Measurements from ENCODE around the gene STBD1. TPM values are rescaled to one million over a fixed set of nuclear protein-coding genes. Genes with fewer than 3 reads are reported as not detected.
"Not testable (repeated sequence)": the region's sequence is repeated elsewhere in the genome, so short reads cannot be mapped to it uniquely, and the experiment has no call there.

Gene STBD1
- 1 to 10 TPM; 1.5 to 2.2 (median 1.8) TPM for polyA plus RNA-seq (ENCODE audit: insufficient read length in 4 of 4)

DNA sequence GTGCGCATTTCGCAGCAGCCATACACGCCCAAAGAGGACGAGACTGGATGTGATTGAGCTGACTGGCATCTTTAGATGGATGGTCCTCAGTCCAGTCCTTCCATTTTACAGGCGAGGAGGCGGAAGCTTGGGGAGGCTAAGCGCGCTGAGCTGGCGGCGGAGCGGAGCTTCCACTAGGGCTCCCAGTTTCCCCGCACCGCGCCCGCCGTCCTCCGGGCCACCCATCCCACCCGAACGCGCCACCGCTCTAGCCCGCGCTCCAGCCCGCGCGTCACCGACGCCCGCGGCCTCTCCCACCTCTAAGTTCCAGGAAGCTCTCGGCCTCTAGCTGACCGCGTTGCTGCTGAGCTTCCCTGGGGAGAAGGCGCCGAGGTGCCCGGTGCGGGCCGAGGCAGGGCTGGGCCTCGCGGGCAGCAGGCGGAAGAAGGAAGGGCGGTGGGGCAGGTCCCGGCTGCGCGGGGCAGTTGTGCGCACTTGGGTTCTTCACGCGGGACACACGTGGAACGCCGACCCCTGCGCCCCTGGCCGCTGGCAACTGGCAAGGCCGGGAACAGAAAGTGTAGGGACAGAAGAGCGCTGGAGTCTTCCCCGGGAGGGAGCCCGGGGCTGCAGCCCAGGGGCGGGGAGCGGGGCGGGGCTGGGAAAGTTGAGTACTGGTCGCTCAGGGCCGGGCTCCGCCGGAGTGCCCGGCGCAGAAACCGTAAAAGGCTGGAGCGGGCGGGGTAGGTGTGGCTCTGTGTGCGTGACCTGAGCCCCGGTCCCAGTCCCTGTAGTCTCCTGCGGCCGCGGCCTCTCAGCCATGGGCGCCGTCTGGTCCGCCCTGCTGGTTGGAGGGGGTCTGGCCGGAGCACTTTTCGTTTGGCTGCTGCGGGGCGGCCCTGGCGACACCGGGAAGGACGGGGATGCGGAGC is at the start of gene STBD1:
STBD1 (plus strand) TSS at position 763 of the 911 bp plus-strand sequence; CDS start at position 800, 37 bp downstream.
- DNase-seq (ENCODE audit: low read depth in 4 of 4, low spot score in 2 of 4): peak in 3 of 4 donors; percentile 56 to 58 (median 58)

DNA sequence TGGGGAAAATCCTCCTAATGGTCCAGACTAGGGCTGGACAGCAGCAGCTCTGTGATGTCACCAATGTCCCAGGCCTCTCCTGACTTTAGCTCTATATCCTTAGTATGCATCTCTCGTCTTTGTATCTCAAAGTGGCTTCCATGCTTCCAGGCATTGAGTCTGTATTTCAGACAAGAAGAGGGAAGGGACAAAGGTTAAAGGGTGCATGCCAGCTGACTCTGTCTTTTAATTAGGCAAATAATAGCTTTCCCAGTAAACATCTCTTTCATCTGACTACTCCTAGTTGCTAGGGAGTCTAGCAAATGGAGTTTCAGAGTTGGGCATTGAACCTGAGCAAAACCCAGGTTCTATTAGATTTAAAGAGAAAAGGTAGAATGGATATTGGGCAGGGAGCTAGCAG is 49.6 kb upstream of the STBD1 start:
- DNase-seq (ENCODE audit: low read depth in 4 of 4, low spot score in 2 of 4): no peak

DNA sequence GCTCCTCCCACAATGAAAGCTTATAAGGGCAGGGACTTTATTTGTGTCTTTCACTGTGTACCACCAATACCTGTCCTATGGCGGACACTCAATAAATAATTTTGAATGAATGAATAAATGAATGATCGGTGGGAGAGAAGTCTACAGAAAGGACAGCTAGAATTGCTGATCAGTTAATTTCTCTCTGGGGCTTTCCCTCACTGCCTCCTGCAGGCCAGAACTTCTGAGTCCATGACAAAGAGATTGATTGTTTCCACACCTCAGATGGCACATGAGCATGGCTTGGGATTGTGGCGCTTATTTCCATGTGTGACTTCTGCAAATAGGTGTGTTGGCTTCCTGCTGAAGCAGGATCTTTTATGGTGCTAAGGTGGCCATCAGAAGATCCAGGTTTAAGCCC is 48.7 kb upstream of the STBD1 start:
- no peak for DNase-seq (ENCODE audit: low read depth in 4 of 4, low spot score in 2 of 4)

DNA sequence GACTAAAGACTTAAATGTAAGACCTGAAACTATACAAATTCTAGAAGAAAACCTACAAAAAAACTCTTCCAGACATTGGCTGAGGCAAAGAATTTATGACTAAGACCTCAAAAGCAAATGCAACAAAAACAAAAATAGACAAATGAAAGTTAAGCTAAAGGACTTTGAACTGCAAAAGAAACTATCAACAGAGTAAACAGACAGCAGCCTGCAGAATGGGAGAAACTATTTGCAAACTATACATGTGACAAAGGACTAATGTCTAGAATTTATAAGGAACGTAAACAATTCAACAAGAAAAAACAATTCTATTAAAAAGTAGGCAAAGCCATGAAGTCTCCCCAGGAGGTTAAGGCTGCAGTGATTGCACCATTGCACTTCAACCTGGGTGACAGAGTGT is 46.0 kb upstream of the STBD1 start:
- DNase-seq (ENCODE audit: low read depth in 4 of 4, low spot score in 2 of 4): no peak

DNA sequence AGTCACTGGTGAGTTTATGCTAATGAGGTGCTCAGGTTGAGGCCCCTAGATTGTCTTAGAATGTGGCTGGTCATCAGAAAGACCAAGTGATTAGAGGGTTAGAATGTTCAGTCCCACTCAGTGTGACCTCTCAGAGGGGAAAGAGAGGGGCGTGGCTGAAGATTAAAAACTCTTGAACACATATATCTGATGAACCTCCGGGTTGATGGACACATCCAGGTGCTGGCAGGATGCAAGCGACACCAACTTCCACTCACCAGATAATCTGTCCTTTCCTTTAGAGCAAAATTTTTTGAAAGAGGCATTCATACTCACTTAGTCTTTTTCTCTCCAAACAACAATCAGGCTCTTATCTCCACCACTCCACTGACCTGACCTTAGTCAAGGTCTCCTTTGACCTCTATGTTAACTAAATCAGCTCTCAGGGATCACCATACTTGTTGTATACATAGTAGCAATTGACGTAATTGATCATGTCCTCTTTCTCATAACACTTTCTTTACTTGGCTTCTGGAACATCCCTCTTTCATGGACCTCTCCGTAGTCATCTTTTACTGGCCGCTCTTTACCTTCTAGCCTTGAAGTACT is 40.8 kb upstream of the STBD1 start:
- DNase-seq (ENCODE audit: low read depth in 4 of 4, low spot score in 2 of 4): no peak

DNA sequence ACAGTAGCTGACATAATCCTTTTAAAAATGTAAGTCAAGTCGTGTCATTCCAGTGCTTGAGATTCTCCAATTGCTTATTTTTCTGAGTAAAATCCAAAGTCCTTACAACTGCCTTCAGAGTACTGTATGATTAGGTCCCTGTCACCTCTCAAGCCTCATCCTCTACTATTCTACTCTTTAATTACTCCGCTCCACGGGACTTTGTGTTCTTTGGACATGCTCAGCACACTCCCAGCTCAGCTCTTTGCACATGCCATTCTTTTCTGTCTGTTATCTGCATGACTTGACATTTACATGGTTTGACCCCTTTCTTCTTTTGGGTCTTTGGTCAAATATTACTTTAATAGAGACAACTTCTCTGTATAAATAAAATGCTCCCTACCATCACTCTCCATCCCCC is 39.9 kb upstream of the STBD1 start:
- no peak for DNase-seq (ENCODE audit: low read depth in 4 of 4, low spot score in 2 of 4)

DNA sequence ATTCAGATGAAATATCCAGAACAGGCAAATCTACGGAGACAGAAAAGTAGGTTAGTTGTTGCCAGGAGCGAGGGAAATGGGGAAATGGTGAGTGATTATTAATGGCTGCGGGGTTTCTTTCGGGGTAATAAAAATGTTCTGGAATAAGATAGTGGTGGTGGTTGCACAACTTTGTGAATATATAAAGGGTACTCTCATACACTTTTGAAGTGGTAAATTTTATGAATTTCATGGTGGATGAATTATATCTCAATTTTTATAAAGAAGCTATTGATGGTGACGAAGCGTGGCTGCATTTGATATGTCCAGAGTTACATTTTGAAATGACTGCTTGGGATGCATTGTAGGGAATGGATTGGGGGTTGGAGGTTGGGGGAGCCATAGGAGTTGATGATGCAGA is 38.7 kb upstream of the STBD1 start:
- DNase-seq (ENCODE audit: low read depth in 4 of 4, low spot score in 2 of 4): no peak

DNA sequence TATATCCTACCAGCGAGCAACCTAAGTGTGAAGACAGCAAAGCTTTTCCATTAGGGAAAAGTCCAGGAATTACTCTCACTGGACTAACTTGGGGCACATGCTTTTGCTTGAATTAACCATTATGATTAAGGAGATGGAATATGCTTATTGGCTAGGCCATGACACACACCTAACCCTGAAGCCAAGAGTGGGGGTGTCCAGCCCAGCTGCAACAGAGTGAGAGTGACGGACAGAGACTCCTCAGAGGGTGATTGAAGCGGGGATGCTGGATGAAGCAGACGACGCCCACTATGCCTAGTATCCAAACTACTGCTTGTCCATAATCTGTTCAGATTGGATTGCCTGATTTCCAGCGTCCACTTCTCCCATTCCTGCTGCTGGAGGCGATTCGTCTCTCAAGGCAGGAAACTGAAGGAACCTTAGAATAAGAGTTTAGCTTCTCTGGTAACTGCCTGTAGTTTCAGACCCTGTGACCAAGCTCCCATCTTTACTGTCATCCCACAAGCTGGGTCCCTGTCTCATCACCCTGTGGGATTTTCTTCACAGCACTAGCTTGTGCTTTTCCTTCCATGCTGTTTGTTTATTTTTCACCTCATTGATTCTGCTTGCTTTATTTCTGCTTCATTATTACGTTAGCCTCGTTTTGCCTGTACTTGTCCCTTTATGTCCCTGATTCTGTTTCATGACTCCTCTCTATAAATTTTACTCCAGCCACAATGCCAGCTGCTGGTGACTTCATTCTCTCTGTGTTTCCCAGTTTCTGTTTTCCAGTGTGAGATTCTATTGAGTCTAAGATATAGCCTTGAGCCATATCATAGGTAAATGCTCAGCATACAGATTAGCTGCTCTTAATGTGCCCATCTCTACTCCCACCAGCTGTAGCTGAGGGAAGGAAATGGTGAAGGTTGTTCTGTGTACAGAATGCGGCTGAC is 36.0 kb upstream of the STBD1 start:
- DNase-seq (ENCODE audit: low read depth in 4 of 4, low spot score in 2 of 4): no peak

DNA sequence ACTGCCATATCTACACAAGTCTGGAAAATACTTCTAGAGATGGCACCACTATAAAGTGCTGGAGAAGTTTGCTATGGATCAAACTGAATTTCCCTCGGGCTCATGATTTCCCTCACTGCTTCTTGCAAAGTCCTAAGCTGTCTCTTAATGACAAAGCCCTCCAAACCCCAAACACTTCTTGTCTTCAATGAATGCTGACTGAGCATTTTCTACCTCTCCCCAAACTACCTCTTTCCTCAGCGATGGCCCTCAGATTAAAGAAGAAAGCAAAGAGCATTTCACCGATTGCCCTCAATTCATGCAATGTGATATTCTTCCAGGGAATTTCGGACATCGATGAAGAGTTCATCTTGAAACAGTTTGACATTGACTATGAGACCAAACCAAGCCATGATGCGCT is 35.3 kb upstream of the STBD1 start:
- DNase-seq (ENCODE audit: low read depth in 4 of 4, low spot score in 2 of 4): no peak

DNA sequence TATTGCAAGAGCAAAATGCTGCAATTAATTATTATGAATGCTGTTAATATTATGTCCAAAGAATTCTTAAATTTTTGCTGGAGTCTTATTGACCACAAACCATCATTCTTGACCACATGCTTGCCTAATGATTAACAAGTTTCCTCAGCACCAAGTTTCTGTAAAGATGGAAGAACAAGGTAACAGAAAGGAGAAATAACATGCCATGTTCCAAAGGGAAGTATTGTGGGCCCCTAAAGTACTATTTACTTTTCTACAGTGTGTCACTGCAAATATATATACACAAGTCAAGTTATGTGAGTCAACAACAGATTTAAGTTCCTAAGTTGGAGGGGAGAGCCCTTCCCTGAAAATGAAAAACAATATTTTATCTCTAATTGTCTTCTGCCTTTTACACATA is 34.5 kb upstream of the STBD1 start:
- no peak for DNase-seq (ENCODE audit: low read depth in 4 of 4, low spot score in 2 of 4)

DNA sequence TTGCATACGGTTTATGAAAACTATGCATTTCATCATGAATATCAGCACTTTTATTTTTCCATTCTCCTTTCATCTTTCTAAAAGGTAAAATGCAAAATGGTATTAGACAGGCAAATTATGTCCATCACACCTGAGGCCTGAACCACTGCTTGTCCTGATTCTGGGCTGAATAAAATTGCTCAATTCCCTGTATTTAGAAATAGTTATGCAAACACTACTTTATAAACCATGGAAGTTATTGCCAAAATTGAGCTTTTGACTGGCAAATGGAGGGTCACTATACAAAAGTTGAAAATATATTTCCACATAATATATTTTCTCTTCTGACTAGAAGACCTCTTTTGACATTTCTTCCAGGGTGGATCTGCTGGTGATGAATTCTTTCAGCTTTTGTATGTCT is 34.0 kb upstream of the STBD1 start:
- DNase-seq (ENCODE audit: low read depth in 4 of 4, low spot score in 2 of 4): no peak

DNA sequence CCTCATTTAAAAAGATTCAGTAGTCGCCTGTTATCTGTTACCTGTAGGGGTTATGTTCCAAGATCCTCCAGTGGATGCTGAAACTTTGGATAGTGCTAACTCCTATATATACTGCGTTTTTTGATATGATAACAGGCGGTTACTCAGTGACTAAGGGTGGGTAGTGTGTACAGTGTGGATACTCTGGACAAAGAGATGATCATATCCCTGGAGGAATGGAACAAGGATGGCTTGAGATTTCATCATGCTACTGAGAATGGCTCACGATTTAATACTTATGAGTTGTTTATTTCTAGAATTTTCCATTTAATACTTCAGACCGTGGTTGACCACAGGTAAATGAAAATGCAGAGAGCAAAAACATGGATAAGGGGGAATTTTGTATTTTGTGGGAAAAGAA is 33.5 kb upstream of the STBD1 start:
- no peak for DNase-seq (ENCODE audit: low read depth in 4 of 4, low spot score in 2 of 4)

DNA sequence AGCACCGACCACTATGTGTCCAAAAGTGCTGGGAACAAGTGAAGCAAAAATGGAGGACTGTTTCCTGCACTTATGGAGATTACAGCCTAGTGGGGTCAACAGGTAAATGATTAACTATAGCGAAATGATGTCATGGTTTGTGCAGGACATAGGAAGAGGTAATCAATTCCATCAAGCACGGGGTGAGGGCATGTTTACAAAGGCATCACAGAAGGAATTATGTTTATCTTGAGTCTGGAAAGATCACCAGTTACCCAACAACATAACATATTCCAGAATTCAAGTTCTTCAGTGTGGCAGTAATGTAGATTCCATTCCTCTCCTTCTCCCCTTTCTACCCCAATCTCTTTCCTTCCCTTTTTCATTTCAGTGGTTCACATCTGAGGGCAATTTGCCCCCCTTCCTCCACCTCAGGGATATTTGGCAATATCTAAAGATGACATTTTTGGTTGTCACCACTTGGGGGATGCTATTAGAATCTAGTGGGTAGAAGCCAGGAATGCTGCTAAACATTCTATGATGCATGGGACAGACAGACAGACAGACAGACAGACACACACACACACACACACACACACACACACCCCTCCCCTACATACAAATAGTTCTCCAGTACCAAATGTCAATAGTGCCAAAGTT is 30.9 kb upstream of the STBD1 start:
- DNase-seq (ENCODE audit: low read depth in 4 of 4, low spot score in 2 of 4): no peak

DNA sequence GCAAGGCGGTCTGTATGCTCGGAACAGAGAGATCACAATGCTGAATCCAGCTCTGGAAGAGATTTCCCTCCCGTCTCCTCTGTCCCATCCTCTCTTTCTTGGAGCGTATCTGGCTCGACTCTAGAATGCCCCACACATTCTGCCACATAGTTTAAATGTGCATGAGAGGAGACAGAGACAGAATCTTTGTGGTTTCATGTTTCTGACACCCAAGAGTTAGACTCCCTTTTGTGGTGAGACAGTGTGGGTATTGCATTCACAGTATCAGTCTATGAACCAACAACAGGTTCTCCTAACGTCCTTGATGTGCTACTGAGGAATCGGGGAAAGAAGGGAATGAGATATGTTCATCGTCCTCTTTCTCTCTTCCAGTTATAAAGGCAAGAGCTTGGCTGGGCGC is 29.7 kb upstream of the STBD1 start:
- DNase-seq (ENCODE audit: low read depth in 4 of 4, low spot score in 2 of 4): no peak

DNA sequence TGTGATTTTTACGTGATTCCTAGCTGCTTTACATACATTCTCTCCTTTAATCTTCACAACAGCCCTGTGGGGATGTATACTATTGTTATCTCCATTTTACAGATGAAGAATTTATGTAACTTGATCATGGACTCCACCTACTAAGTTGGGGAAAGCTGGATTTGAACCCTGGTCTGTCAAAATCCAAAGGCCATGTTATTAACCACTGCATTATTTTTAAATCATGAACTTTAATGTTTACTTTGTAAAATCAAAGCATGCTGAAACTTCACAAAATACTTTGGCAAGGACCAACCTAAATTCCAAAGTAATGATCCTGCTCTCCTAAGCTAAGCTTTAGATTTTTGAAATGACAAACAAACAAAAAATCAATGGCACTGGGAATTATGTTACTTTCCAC is 28.9 kb upstream of the STBD1 start:
- no peak for DNase-seq (ENCODE audit: low read depth in 4 of 4, low spot score in 2 of 4)

DNA sequence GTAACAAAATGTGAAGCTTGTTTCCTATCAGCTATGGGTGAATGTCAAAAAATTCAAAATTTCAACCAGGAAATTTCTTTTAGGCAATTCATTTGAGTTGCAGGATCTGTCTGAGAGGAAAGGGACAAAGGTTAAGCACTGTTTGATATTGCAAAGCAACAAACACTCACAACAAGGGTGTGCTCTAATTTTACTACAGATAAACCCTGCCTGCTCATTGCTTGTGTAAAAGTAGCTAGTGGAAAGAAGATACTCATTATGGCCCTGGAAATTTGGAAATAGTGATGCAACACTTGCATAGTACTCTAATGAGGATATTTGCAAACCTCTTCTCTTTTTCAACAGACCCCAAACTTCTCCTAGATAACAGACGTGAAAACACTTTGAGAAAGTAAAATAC is 27.9 kb upstream of the STBD1 start:
- no peak for DNase-seq (ENCODE audit: low read depth in 4 of 4, low spot score in 2 of 4)

DNA sequence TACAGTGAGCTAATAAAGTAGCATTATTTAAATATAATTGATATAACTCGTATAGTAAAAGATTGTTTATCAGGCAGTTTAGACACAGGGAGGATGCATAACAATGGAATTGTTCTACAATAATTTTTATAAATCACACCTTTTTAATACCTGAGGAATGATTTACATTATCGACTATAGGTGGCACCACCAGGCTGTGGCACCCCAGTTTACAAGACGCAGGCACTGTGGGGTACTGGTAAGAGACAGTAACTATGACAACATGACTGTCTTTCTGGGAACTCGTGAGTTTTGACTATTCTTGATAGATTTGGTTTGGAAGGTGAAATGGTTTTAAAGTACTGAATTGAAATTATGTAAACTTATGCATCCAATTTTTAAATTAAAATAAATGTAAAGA is 27.1 kb upstream of the STBD1 start:
- no peak for DNase-seq (ENCODE audit: low read depth in 4 of 4, low spot score in 2 of 4)

DNA sequence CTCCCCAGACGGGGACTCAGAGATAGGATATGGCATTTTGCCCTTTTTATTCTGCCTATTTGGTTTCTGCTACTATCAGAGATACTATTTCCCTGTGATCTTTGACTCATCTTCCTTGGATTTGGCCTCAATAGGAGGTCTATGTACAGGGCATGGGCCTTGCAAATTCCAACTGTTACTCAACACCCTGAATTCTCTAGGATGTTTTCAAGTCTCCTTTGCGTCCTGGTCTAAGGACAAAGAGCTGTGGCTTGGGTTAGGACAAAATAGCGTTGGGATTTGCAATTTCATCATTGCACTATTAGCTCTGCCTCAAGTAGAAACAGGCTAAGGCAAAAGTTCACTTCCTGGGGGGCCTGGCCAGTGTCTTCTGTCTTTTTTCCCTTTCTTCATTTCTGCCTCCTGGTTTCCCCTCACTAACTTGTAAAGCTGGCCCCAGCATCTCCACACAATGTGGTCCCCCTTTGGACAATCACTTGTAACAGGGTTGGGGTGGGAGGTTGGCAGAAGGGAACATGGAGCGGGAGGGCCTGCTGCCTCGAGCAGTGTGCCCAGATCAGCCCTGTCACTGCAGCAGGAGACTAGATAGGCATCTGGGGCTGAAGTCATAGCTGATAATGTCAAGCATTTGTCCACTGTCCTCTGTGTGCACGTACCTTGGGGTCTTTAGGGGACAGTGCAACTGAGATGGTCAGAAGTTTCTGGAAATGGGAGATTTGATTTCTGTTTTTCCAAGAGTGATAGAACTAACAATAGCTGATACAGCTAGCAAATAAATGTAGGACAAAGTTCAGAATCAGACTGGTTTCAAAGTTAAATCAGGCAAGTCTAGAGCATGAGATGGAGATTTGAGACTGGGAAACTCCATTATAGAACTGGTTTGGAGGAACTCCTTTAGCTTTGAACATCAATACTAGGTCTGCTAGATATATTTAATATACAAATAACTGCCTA is 25.8 kb upstream of the STBD1 start:
- DNase-seq (ENCODE audit: low read depth in 4 of 4, low spot score in 2 of 4): no peak

DNA sequence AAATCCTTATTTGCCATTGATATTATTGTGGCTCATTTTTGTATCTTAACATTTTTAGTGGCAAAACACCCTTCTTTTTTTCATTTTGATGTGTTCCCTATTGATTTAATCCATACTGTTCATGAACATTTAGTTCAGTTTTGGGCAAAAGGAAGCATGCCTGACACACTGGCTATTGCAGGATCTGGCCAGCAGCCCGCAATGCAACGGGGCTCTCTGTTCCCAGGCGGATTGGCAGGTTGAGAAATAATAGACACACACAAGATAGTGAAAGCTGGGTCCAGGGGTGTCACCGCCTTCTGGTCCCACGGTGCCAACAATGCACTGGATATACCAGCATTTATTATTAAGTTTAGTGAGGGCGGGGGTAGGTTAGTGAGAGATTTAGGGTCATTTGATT is 24.9 kb upstream of the STBD1 start:
- DNase-seq (ENCODE audit: low read depth in 4 of 4, low spot score in 2 of 4): not testable (repeated sequence)

All from left renal cortex interstitium (tissue), 4 donors.